ENCODE measurements around the gene TANC1. TPM values are rescaled to one million over a fixed set of nuclear protein-coding genes. Genes with fewer than 3 reads are reported as not detected.

TANC1 gene
- total RNA-seq, 2 donors from 2014 or later: 51.8 to 58.9 TPM

DNA sequence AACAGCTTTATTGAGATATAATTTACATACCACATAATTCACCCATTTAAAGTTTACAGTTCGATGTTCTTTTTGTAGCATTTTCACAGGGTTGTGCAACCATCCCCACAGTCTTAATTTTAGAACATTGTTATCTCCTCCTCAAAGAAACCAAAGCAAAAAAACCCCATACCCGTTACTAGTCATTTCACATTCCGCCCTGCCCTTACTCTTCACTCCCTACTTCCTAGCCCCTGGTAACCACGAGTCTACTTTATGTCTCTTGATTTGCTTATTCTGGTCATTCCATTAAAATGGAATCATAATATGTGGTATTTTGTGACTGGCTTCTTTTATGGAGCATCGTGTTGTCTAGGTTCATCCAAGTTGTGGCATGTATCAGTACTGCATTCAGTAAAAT, 137.7 kb downstream of the TANC1 start:
- no peaks in the 10 kb centered on the region for H3K9me3 ChIP-seq
- no peaks in the 10 kb centered on the region for H3K27me3 ChIP-seq
- peaks cover 0 to 51% of the 10 kb centered on the region in 2 donors for H3K4me1 ChIP-seq
- TF ChIP-seq, protein P1, sequence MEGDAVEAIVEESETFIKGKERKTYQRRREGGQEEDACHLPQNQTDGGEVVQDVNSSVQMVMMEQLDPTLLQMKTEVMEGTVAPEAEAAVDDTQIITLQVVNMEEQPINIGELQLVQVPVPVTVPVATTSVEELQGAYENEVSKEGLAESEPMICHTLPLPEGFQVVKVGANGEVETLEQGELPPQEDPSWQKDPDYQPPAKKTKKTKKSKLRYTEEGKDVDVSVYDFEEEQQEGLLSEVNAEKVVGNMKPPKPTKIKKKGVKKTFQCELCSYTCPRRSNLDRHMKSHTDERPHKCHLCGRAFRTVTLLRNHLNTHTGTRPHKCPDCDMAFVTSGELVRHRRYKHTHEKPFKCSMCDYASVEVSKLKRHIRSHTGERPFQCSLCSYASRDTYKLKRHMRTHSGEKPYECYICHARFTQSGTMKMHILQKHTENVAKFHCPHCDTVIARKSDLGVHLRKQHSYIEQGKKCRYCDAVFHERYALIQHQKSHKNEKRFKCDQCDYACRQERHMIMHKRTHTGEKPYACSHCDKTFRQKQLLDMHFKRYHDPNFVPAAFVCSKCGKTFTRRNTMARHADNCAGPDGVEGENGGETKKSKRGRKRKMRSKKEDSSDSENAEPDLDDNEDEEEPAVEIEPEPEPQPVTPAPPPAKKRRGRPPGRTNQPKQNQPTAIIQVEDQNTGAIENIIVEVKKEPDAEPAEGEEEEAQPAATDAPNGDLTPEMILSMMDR (IDR thresholded peaks at IDR 0.05): no peak
- H3K36me3 ChIP-seq: no peaks in the 10 kb centered on the region
- H3K27ac ChIP-seq: peak overlapping the region; percentile 74 to 80
- H3K4me3 ChIP-seq: no peak overlapping the region
- DNase-seq (ENCODE audit: low spot score): no peak

- H3K4me3 ChIP-seq: no peak overlapping the region
- no peaks in the 10 kb centered on the region for H3K36me3 ChIP-seq
- no peaks in the 10 kb centered on the region for H3K27me3 ChIP-seq
- H3K9me3 ChIP-seq: no peaks in the 10 kb centered on the region
- H3K4me1 ChIP-seq: peaks cover 0 to 56% of the 10 kb centered on the region in 2 donors
- TF ChIP-seq, protein P1 (IDR thresholded peaks at IDR 0.05): no peak
- H3K27ac ChIP-seq: peak overlapping the region; percentile 74 to 80
- no peak for DNase-seq (ENCODE audit: low spot score)
These were observed 139.9 kb downstream of the TANC1 start for GRCh38 chr2:159108181-159108893.

DNA sequence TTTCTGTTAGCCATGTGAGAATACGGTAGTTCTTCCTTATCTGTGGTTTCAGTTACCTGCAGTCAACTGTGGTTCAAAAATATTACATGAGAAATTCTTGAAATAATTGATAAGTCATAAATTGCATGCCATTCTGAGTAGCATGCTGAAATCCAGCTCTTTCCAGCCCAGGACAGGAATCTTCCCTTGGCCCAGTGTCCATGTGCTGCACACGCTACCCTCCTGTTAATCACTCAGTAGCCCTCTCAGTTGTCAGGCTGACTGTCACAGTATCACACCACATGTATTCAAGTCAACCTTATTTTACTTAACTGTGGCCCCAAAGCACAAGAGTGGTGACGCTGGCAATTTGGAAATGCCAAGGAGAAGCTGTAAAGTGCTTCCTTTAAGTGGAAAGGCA, 141.1 kb downstream of the TANC1 start:
- H3K4me1 ChIP-seq: peaks cover 0 to 56% of the 10 kb centered on the region in 2 donors
- no peaks in the 10 kb centered on the region for H3K36me3 ChIP-seq
- no peak overlapping the region for H3K4me3 ChIP-seq
- H3K27me3 ChIP-seq: no peaks in the 10 kb centered on the region
- H3K9me3 ChIP-seq: no peaks in the 10 kb centered on the region
- H3K27ac ChIP-seq: peak overlapping the region; percentile 74 to 80
- no peak for DNase-seq (ENCODE audit: low spot score)
- TF ChIP-seq, protein P1 (IDR thresholded peaks at IDR 0.05): no peak

DNA sequence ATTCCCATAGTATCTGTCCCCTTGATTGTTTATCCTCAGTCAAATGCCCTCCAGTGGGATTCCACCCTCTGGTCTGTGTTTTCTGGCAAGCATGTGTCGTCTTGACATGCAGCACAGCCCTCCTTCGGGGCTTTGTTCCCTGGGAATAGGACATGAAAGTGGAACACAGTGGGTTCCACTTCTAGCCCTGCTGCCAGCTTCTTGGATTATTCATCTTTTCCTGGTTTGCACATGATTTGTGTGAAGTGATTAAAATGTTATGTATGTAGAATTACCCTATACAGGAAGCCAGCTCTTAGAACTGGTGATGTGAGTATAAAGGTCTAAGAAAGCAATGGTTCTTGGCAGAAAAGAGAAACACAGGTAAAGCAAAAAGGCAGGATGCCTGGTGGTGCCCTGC, 142.3 kb downstream of the TANC1 start:
- no peak for DNase-seq (ENCODE audit: low spot score)
- TF ChIP-seq, protein P1 (IDR thresholded peaks at IDR 0.05): no peak
- Histone ChIP-seq H3K9me3 (no peaks in the 10 kb centered on the region), H3K4me1 (peaks cover 0 to 55% of the 10 kb centered on the region in 2 donors), H3K27ac (peak overlapping the region; percentile 74 to 80), H3K4me3 (no peak overlapping the region), H3K36me3 (no peaks in the 10 kb centered on the region), H3K27me3 (no peaks in the 10 kb centered on the region)

- H3K27me3 ChIP-seq: no peaks in the 10 kb centered on the region
- H3K4me1 ChIP-seq: peaks cover 0 to 48% of the 10 kb centered on the region in 2 donors
- H3K9me3 ChIP-seq: no peaks in the 10 kb centered on the region
- H3K27ac ChIP-seq: peak overlapping the region; percentile 74 to 80
- DNase-seq (ENCODE audit: low spot score): no peak
- no peak overlapping the region for H3K4me3 ChIP-seq
- TF ChIP-seq, protein P1 (IDR thresholded peaks at IDR 0.05): no peak
- H3K36me3 ChIP-seq: no peaks in the 10 kb centered on the region
These were observed 143.0 kb downstream of the TANC1 start for GRCh38 chr2:159111346-159111927.

Data from right atrium auricular region (tissue), 2 donors.